Erythroblast (primary cell): Measurements from ENCODE around the gene SLC45A1.

Source experiments
- GATA1 ChIP-seq: IDR thresholded peaks from 2 replicates; pipeline ENCODE4 v1.6.1; 2011; ENCODE audit warnings: low read depth, mild to moderate bottlenecking, control low read depth, low read length, moderate library complexity
- POLR2A ChIP-seq: IDR thresholded peaks from 2 replicates; pipeline ENCODE4 v1.6.1; 2011; ENCODE audit warnings: mild to moderate bottlenecking, low read length

DNA sequence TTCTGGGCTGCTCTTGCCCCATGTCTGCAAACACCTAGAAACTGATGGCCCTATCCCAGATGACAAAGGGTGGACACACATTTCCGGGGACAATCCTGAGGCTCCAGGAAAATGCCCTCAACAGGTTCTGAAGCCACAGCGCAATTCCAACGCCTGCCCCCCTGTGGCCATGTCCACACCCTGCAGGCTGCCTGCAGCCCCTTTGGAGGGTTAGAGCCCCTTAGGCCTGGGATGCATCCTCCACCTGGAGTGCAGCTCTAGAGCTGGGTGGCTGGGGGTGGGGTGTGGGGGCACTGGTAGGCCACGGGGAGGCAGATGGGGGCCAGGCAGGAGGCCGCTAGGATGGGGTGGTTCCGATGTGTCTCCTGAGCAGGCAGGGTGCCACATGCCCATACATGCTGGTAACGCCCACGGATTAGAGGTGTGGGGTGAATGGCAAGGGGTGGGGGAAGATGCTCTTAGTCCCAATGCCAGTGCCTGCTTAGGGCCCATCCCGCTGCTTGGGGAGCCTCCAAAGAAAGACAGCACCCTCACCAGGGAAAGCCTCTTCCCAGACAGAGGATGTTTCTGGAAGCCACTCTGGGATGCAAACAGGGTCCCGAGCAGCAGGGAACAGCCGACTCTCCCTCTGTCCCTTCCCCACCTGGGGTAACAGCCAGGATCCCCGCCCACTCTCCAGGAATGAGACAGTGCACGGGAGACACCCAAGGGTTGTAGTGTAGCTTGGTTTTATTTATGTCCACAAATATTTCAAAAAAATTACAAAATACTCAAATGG is 34.0 kb downstream of the SLC45A1 start:
- TF ChIP-seq POLR2A (no peak), GATA1 (no peak)
